Stimulated activated CD8-positive, alpha-beta memory T cell treated with anti-CD3 and anti-CD28 coated beads, Interleukin-15, amount 100 ng/mL, for 48 hours (primary cell): Measurements from ENCODE around the gene PDK3.

Experiments used
- DNase-seq, 2 donors: peaks; one replicate each; pipeline ENCODE4 v3.0.0-alpha.2; 2020; ENCODE audit warnings: low read depth in 2 of 2

Gene PDK3

DNA sequence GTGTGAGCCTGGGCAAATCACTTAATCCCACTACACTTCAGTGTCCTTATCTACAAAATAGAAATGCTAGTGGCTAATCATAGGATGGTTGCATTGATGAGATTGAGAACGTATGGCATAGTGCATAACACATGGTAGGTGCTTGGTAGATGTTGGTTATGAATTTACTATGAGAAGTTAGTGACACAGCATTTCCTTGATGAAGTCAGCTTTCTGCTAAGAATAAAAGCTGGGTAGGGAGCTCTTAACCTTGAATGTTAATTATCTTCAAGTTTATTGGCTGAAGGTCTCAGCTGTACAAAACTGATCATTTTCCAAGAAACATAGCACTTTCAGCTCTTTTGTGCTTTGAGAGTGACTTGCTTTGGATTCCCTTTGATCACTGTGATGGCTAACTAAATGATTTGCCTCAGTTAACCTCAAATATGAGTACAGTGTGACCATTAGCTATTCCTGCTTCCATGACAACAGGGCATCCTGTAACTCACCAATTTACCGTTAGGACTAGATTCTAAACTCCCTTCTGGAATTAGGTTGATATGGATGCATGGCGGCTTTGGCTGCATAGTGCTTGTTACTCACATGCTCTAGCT, 17.8 kb downstream of the PDK3 start:
- DNase-seq, result no peak

DNA sequence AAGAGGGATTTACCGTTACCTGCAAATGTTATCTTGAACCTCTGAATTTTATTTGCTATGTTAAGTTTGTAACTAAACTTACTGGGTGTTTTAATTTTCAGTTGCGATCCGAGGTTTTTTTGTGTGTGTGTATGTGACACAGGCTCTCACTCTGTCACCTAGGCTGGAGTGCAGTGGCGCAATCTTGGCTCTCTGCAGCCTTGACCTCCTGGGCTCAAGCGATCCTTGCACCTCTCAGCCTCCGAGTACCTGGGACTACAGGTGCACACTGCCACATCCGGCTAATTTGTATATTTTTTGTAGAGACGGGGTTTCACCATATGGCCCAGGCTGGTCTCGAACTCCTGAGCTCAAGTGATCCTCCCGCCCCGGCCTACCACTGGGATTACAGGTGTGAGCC, 18.5 kb downstream of the PDK3 start:
- DNase-seq, result no peak

DNA sequence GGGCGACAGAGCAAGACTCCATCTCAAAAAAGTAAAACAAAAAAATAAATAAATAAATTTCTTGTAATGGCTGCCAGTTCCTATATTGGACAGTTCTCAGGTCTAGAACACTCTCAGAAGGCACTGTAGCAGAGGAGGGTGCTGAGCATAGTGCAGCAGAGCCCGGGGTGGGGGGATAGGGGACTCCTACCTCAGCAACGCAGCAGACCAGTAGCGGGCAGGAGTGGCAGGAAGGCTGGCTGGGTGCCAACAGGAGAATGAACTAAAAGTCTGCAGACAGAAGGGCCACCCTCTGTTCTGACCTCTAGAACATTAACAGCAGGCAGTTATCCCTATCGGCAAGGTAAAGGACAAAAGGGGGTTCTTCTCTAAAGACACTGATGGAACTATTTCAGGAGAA, 20.2 kb downstream of the PDK3 start:
- DNase-seq, result no peak

DNA sequence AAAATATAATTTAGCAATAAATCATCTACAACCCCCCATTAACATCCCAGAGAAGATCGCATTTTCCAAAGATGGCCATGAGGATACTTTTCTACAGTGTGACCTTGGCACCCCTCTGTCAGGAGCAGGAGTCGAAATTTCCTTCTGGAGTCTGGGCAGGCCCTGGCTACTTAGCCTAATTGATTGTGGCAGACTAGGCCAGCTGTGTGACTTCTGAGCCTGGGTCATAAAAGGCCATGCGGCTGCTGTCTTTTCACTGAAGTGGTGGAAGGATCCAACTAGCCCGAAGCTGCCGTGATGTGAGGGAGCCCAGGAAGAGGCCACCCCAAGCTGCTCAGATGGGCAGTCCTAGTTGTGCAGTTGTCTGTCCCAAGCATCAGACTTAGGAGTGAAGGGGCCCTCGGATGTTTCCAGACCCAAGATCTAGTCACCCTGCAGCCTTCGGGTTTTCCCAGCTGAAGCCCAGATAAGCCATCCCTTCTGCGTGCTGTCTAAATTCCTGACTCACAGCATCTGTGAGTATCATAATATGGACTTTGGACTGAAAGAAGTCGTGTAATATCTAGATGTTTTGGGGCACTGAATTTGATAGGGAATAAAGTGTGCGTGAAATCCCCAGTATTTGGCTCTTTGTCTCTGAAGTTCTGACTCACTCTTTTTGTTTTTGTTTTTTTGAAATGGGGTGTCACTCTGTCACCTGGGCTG, 21.0 kb downstream of the PDK3 start:
- DNase-seq, result no peak

DNA sequence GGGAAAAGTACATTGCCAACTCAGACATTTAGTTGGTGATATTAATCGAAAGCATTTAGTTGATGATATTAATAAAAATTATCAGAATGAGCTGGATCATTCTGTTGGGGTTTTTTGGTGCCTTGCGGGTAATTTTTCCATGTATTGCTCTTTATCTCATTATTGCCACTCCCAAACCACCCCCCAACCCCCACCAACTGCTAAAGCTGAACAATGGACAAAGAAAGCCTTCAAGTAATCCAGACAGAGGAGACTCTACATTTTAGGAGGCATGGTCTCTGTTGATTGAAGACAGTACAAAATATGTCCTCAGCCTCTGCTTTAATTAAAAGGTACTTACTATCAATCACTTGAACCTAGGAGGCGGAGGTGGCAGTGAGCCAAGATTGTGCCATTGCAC, 22.5 kb downstream of the PDK3 start:
- no peak for DNase-seq

DNA sequence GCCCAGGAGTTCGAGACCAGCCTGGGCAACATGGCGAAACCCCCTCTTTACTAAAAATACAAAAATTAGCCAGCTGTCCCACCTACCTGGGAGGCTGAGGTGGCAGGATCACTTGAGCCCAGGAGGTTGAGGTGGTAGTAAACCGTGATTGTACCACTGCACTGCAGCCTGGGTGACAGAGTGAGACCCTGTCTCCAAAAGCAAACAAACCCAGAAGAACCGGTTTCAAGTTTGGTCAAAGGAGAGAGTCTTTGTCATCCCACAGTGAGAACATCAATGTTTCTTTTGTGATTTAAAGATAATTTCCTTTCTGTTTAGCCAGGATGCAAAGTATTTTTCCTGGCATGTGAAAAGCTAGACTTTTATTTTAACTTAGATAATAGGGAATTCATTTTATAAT, 26.7 kb downstream of the PDK3 start:
- no peak for DNase-seq

DNA sequence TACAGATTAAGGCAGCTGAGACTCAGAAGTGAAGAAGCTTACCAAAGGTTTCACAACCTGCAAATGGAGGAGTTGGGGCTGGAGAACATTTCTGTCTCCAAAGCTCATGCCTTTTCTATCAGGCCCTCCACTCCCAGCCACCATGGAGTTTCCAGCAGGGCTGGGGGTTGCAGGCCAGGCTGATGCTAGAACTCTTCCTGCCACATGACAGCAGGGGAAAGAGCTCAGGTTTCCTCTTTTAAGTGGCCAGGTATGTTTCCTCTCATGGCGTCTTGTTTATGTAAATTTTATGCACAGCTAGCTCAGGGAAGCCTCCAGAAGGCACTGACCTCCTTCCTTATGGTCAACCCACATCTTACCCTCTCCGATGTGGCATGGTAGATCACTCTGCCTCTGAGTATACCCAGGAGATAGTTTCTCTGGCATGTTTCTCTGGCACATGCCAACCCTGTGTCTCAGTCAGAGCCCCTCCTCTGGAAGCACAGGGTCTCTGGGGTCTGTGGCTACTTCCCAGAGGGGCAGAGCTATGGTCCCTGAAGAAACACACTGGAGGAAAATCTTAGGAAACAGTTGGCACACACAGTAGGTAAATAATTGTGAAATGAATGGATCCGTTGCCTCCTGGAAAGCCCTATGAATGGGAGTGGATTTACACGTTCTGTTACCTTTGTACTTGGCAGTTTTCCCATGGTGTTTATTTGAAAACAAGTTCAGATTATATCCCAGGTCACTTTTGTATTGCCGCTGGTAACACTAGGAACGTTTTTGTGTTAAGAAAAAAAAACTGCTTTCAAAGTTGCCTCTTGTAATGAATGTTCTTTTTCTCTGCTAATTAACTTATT, 28.9 kb downstream of the PDK3 start:
- no peak for DNase-seq

DNA sequence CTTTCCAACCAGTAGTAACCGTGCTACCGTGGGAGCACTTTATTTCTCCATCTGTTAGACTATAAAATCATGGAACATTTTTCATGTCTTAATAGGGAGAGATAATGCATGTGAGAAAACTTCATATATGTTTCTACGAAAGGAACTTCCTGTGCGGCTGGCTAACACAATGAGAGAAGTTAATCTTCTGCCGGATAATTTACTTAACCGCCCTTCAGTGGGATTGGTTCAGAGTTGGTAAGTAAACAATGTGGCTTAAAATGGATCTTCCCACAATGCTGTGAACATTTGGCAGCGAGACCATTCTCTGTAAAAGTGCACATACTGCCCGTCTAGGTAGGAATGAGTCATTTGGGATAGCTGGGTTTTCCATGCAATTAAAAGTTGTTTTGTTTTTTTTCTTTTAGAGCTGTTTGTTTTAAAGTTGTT, 29.6 kb downstream of the PDK3 start:
- DNase-seq, result no peak

DNA sequence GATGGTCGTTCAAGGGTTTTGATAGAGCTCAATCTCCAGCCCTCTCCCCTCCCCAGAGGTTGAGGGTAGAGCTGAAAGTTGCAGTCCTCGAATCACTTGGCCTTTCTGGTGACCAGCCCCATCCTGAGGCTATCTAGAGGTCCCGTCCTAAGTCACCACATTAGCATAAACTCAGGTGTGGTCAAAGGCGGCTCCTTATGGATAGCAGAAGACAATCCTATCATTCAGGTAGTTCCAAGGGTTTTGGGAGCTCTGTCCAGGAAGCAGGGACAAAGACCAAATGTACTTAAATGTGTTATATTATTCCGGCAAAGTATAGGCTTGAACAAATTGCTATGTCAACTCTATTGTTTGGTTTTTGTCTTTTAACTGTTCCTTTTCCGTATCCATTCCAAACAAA, 30.6 kb downstream of the PDK3 start:
- DNase-seq, result no peak

DNA sequence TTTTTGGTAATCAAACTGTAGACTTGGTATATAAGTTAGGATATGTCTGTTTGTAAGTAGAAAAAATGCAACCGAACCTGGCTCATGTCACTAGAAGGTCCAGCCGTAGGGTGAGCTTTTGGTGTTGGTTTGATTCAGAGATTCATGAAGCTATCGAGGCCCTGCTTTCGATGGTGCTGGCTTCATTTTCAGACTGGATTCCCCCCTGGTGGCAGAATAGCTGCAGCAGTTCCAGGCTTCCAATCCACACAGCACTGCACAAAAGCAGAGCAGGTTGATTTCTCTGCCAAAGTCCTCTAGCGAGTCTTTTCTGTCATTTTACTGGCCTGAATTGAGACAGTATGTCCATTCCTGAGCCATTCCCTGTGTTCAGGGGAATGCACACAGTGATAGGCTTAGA, 33.1 kb downstream of the PDK3 start:
- no peak for DNase-seq

DNA sequence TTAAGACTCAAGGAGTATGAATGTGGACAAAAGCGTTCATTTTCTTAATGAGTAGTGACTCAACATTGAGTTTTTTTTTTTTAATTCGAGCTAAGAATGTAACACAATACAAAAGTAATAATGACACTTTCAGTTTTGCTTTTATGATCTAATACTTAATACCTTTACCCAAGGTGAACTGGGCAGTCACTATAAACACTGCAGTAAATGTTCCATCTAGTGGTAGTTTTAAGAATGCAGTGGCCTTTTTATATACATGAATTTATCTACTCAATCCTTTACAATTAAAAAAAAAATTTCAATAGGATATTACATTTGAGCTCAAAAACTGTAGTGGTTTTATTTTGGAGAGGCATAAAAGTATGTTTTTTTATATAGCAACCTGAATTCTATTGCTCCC, 33.9 kb downstream of the PDK3 start:
- no peak for DNase-seq

DNA sequence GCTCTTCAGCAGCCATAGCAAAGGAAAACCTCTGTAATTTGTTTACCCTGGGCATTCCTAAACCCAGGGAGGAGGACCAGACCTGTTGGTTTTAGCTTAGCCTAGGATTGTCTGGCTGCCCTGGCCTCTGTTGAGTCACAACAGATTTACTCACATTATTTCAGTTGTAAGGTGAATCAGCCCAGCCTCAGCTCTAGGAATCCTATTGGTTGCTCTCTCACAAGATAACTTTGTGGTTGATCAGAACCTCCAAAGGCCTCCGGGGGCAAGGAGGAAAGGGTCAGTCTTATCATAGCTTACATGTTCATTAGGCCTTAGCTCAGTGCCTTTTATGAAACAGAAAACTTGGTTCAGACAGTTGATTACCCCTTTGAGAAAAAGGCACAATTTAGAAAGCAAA, 41.0 kb downstream of the PDK3 start:
- DNase-seq, result peak; percentile 4 to 14

DNA sequence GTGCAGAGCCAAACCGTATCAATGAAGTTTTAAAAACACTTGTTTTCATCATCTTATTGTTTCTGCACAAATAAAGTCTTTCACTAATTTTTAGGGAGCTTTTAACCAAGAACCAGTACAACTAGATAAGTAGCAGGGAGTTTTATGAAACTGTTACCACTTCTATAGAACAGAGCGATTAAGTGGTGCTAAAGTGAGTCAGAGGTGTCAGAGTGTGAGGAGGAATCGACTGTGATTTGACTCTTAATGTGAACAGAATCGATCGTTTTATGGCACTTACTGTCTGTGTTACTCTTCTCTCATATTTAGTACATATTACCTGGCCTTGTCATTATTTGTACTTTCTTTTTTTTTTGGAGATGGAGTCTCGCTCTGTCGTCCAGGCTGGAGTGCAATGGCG, 43.3 kb downstream of the PDK3 start:
- DNase-seq, result no peak

DNA sequence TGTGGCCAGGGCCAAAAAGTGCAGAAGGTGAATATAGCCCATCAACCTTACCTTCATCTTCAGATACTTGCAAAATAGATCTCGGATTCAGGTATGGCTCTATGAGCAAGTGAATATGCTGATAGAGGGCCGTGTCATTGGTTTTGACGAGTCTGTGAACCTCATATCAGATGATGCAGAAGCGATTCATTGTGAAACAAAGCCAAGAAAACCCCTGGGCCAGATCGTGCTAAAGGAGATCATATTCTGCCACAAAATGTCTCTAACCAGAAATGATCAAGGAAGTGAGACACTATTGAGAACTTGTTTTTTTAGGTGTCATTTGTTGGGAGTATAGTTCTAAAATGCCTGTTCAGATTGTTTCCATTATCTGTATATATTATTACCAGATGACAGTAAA, 48.3 kb downstream of the PDK3 start:
- peak; percentile 11 to 16 for DNase-seq

DNA sequence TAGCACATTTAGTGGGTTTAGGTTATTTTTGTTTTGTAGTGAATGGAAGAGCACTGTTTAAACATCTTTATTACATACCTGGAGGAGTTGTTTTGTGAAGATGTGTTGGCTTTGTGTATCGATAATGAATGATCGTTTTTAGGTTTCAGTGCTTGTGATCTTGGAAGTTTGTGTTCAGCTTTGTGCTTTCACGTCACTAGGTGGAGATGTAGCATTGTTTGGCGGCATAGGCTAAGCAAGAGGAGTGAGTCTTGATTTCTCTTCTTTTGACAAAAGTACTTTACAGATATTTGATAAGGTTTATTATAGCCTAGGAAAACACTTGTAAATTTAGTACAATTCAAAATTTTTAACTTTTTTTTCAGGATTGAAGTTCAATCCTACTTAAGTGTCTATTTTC, 50.4 kb downstream of the PDK3 start:
- no peak for DNase-seq

DNA sequence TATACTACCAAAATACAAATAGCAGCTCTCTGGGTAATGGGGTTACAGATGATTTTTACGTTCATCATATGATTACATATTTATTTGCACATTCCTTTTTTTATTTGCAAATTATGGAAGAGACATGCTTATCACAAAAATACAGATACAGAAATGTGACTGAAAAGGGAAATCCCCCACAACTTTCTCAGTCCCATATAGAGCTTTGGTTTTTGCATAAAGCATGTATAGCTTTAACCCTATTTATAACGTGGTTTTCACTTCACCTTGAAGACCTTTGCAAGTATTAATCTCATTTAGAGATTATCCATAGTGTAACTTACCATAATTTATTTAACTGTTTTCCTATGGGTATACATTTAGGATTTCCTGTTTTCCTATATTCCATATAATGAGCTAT, 55.4 kb downstream of the PDK3 start:
- no peak for DNase-seq

DNA sequence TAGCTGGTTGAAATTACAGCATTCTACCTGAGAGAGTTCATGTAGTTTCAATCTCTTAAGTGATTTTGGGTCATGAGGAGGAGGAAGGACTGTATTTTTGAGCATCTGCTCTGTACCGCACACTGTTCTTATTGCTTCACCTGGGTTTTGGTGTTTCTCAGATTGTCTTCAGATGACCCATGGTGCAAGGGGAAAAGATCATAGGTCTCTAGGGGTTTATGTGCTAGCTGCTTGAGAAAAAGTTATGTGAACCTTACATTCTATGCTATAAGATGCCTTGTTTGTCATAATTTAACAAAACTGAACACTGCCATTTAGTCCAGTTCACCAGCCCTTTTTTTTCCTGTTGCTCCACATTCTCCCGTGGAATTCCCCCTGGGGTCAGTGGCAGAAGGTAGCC, 60.4 kb downstream of the PDK3 start:
- no peak for DNase-seq

DNA sequence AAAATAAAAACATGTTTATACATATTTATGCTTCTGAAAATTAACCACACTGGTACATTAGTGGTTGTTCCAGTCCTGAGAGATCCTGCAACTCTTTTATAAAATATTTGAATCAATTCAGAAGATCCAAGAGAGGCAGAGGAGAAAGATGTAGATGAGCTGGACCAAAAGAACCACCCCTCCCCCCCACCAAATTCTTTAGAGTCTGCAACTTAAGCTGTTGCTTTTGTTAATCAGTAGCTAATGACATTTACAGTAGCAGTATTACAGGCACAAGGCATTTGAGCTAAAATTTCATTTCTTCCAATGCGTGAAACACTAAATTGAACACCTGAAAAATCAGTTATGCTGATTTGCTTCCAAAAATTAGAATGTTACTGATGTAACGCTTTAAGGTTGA, 61.5 kb downstream of the PDK3 start:
- no peak for DNase-seq

DNA sequence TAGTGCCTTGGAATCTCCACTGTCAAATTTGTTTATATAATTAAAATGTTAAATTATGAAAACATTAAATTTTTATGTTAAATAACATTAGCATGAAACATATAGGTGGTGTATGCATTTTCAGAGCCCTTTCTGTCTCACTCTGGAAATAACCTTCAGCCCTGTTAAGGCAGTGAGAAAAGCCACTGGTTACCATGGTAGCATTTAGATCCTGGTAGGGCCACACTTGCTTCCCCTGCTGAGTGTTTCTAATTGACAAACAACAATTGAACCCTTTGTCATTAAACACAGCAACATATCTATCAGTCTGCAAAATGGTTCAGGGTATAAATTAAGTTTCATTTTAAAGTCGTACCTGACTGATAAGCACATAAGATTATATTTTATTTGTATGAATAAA, 63.5 kb downstream of the PDK3 start:
- DNase-seq, result no peak

DNA sequence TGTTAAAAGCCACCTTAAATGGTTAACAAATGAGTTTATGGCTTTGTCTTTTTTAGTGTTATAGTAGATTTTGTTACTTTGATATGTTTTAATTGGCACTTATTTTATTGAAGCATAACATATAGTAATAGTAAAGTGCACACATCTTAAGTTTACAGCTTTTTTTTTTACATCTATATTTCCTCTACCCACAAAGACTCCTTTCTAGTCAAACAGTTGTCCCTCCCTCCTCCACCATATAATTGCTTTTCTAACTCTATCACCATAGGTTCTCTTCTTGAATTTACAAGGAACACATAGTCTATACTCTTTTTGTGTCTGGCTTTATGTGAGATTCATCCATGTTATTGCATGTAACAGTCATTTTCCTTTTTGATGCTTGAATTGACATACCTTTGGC, 71.5 kb downstream of the PDK3 start:
- DNase-seq, result no peak

DNA sequence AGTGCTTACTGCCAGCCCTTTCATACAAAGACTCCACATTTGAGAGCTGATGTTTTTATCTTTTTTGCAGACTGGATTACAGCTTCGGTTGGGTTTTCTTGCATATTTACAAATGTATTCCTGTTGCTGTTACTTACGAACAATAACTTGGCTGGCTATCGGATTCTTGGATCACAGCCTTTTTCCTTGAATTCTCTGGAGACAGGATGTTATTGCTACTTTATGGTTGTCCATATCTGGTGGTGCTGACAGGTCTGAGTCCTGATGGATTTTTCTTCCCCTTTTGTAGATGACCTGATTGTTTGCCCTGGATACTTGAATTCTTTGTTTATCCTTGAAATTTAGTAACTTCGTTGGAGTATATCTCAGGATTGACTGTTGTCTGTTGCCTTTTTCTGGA, 77.7 kb downstream of the PDK3 start:
- DNase-seq, result no peak

DNA sequence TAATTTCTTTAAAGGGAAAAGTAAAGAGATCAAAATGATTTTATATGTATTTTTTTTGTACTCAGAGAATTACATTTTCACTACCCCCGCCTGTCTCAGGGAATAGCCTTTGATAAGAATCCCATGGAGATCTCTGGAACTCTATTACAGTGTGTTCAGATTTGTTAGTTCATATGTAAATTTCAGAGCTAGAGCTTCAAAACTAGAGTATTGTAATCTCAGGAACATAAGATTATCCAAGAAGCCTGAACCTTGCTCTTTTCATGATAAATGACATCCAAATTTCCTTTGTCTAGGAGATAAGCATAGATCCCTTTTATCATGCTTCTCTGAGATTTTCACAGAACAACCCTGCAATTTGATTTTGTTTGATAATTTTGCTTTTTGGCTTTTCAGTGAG, 82.9 kb downstream of the PDK3 start:
- no peak for DNase-seq

DNA sequence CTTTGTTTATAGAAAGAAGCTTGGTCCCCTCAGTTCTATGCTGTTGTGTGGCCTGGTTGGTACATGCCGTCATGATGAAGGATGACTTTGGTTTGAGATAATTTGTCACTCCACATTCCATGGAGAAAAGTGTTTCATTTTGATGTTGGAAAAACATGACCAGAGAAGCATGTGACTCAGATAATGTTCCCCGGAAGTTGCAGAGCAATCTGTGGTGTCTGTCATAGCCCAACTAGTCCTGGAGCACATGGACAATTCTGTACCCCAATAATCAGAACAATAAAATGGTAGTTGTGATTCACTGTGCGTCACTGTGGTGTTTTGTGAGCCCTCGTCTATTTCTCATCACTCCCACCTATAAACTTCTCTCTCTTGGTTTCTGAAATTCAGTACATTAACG, 85.1 kb downstream of the PDK3 start:
- no peak for DNase-seq
